Loucy (cell line): ENCODE data around the gene STIM1.

Experiments used
- CTCF ChIP-seq: fragments of 200-600 bp; sonication (generic); conservative IDR thresholded peaks from 2 replicates; pipeline ENCODE4 v1.5.1; 2014; ENCODE audit warnings: mild to moderate bottlenecking, antibody characterized with exemption, low read length
- EZH2phosphoT487 ChIP-seq: fragments of 200-600 bp; IDR thresholded peaks from 2 replicates; pipeline ENCODE4 v1.6.1; 2018; ENCODE audit warnings: antibody characterized with exemption, mild to moderate bottlenecking, moderate library complexity, borderline replicate concordance

GRCh38 chr11:3942956-3943497, 87.6 kb downstream of the STIM1 start:
- no peak for TF ChIP-seq CTCF
- no peak for TF ChIP-seq EZH2phosphoT487
